ENCODE measurements around the gene KRT78. TPM values are rescaled to one million over a fixed set of nuclear protein-coding genes. Genes with fewer than 3 reads are reported as not detected.

Gene KRT78
- total and polyA plus RNA-seq, 3 donors from 2014 or later, result 0.93 to 1.1 (median 0.99) TPM

DNA sequence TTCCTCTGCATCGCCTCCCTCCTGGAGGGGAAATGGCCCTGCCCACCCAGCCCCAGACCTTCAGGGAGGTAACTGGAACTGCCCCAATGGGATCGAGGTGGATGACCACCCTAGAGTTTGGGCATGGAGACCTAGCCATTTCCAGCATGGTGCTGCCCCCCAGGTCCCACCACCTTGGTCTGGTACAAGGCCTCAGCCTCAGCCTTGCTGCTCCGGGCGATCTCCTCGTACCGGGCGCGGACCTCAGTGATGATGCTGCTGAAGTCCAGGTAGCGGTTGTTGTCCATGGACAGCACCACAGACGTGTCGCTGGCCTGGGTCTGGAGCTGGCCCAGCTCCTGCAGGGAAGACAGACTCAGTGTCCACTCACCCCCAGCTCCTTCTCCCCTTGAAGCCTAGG lies 4.4 kb downstream of the KRT78 start:
- no peaks in the 10 kb centered on the region for H3K36me3 ChIP-seq (ENCODE audit: low read depth, missing control alignments)
- 89 to 98% methylated on average over 7 to 11 of the region's 11 CpGs for WGBS, 2 donors
- H3K27ac ChIP-seq, result no peak overlapping the region
- TF ChIP-seq POLR2A (IDR thresholded peaks at IDR 0.05), result no peak
- TF ChIP-seq, protein P1, sequence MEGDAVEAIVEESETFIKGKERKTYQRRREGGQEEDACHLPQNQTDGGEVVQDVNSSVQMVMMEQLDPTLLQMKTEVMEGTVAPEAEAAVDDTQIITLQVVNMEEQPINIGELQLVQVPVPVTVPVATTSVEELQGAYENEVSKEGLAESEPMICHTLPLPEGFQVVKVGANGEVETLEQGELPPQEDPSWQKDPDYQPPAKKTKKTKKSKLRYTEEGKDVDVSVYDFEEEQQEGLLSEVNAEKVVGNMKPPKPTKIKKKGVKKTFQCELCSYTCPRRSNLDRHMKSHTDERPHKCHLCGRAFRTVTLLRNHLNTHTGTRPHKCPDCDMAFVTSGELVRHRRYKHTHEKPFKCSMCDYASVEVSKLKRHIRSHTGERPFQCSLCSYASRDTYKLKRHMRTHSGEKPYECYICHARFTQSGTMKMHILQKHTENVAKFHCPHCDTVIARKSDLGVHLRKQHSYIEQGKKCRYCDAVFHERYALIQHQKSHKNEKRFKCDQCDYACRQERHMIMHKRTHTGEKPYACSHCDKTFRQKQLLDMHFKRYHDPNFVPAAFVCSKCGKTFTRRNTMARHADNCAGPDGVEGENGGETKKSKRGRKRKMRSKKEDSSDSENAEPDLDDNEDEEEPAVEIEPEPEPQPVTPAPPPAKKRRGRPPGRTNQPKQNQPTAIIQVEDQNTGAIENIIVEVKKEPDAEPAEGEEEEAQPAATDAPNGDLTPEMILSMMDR (IDR thresholded peaks at IDR 0.05), result no peak
- no peak overlapping the region for H3K4me3 ChIP-seq
- no peak for DNase-seq
- H3K9me3 ChIP-seq, result no peaks in the 10 kb centered on the region
- H3K4me1 ChIP-seq, result no peaks in the 10 kb centered on the region
- intact Hi-C loops (cut with DNase I; ENCODE audit: low total_unique reads), result no loop called here
- no peaks in the 10 kb centered on the region for H3K27me3 ChIP-seq

DNA sequence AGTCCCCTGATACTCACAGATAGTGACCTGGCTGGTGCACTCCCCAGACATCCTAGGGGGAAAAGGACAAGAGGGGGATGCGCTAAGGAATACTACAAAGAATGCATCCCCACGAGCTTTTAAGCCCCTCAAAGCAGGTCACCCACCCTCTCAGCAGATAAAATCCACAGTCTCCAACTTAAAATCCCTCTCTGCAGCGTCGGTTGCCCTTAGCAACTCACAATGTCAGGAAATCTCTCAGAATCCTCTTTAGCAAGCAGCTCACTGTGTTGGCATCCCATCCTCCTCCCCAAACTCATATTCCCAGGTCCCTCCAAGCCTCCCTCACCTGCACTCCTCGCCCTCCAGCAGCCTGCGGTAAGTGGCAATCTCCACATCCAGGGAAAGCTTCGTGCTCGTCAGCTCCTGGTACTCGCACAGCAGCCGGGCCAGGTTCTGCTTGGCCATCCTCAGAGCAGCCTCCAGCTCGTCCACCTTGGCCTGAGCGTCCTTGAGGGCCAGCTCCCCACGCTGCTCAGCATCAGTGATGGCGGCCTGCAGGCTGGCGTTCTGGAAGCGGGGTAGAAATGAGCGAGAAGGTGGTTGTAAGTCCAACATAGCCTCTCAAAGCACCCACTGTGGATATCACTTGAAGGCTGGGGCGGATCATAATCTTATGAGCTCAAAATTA lies 9.2 kb downstream of the KRT78 start:
- Histone ChIP-seq H3K36me3 (ENCODE audit: low read depth, missing control alignments) (no peaks in the 10 kb centered on the region), H3K27ac (no peak overlapping the region), H3K27me3 (no peaks in the 10 kb centered on the region), H3K4me1 (no peaks in the 10 kb centered on the region), H3K4me3 (no peak overlapping the region), H3K9me3 (no peaks in the 10 kb centered on the region)
- 86 to 87% methylated on average over 15 to 18 of the region's 18 CpGs for WGBS, 2 donors
- intact Hi-C loops (cut with DNase I; ENCODE audit: low total_unique reads), result no loop called here
- TF ChIP-seq, protein P1 (IDR thresholded peaks at IDR 0.05), result no peak
- TF ChIP-seq POLR2A (IDR thresholded peaks at IDR 0.05), result no peak
- DNase-seq, result no peak

GRCh38 chr12:52838609-52839435 lies 10.0 kb downstream of the KRT78 start:
- TF ChIP-seq, protein P1 (IDR thresholded peaks at IDR 0.05), result no peak
- no peak for TF ChIP-seq POLR2A (IDR thresholded peaks at IDR 0.05)
- Histone ChIP-seq H3K9me3 (no peaks in the 10 kb centered on the region), H3K4me3 (no peak overlapping the region), H3K27ac (no peak overlapping the region), H3K4me1 (no peaks in the 10 kb centered on the region), H3K27me3 (no peaks in the 10 kb centered on the region), H3K36me3 (ENCODE audit: low read depth, missing control alignments) (no peaks in the 10 kb centered on the region)
- intact Hi-C loops (cut with DNase I; ENCODE audit: low total_unique reads), result no loop called here
- no peak for DNase-seq
- WGBS, 2 donors, result 73 to 76% methylated on average over 14 of the region's 14 CpGs

GRCh38 chr12:52837781-52838608 lies 10.8 kb downstream of the KRT78 start:
- DNase-seq, result no peak
- WGBS, 2 donors, result 89 to 93% methylated on average over 6 of the region's 6 CpGs
- H3K4me1 ChIP-seq, result no peaks in the 10 kb centered on the region
- intact Hi-C loops (cut with DNase I; ENCODE audit: low total_unique reads), result no loop called here
- H3K4me3 ChIP-seq, result no peak overlapping the region
- no peak for TF ChIP-seq POLR2A (IDR thresholded peaks at IDR 0.05)
- TF ChIP-seq, protein P1 (IDR thresholded peaks at IDR 0.05), result no peak
- H3K9me3 ChIP-seq, result no peaks in the 10 kb centered on the region
- no peaks in the 10 kb centered on the region for H3K36me3 ChIP-seq (ENCODE audit: low read depth, missing control alignments)
- H3K27me3 ChIP-seq, result no peaks in the 10 kb centered on the region
- no peak overlapping the region for H3K27ac ChIP-seq

Data from testis (tissue), 3 donors.